Measurements from ENCODE around the gene SPSB3.
"Not testable (repeated sequence)": the region's sequence is repeated elsewhere in the genome, so short reads cannot be mapped to it uniquely, and the experiment has no call there.

Gene SPSB3

GRCh38 chr16:1734816-1735215, 47.6 kb downstream of the SPSB3 start:
- no peak for DNase-seq

GRCh38 chr16:1734123-1734522, 48.2 kb downstream of the SPSB3 start:
- DNase-seq: no peak

- DNase-seq: not testable (repeated sequence)
Measured at GRCh38 chr16:1732551-1732987, 49.8 kb downstream of the SPSB3 start.

- DNase-seq: no peak
Measured at GRCh38 chr16:1732071-1732470, 50.3 kb downstream of the SPSB3 start.

- DNase-seq: no peak
Measured at GRCh38 chr16:1731603-1732002, 50.8 kb downstream of the SPSB3 start.

GRCh38 chr16:1731073-1731472, 51.3 kb downstream of the SPSB3 start:
- no peak for DNase-seq

GRCh38 chr16:1729445-1729844, 52.9 kb downstream of the SPSB3 start:
- DNase-seq: no peak

- DNase-seq: no peak
Measured at GRCh38 chr16:1729026-1729425, 53.3 kb downstream of the SPSB3 start.

- DNase-seq: no peak
Measured at GRCh38 chr16:1727651-1728624, 54.4 kb downstream of the SPSB3 start.
